ENCODE results near the gene CCDC83.
A peak's percentile ranks its signal among the peaks of the same experiment; 100 is the strongest.
"Not testable (repeated sequence)": the region's sequence is repeated elsewhere in the genome, so short reads cannot be mapped to it uniquely, and the experiment has no call there.

The CCDC83 gene

GRCh38 chr11:85952108-85952485 is 96.9 kb downstream of the CCDC83 start:
- not testable (repeated sequence) for H3K4me3 Mint-ChIP-seq, H3K27ac Mint-ChIP-seq, H3K27me3 Mint-ChIP-seq
- H3K36me3 Mint-ChIP-seq (ENCODE audit: low read depth), result peaks cover 40% of the 10 kb centered on the region
- H3K4me1 Mint-ChIP-seq (ENCODE audit: low read depth), result peaks cover 34% of the 10 kb centered on the region
- peaks cover 26% of the 10 kb centered on the region for H3K9me3 Mint-ChIP-seq

GRCh38 chr11:85953491-85954143 is 98.4 kb downstream of the CCDC83 start:
- H3K4me1 Mint-ChIP-seq (ENCODE audit: low read depth), result peaks cover 18% of the 10 kb centered on the region
- peak overlapping the region; percentile 3 for H3K27ac Mint-ChIP-seq
- no peak overlapping the region for H3K4me3 Mint-ChIP-seq
- H3K27me3 Mint-ChIP-seq, result no peaks in the 10 kb centered on the region
- peaks cover 55% of the 10 kb centered on the region for H3K36me3 Mint-ChIP-seq (ENCODE audit: low read depth)
- H3K9me3 Mint-ChIP-seq, result peaks cover 26% of the 10 kb centered on the region

- Mint-ChIP-seq H3K4me1 (ENCODE audit: low read depth) (peaks cover 5% of the 10 kb centered on the region), H3K27me3 (no peaks in the 10 kb centered on the region), H3K27ac (no peak overlapping the region), H3K4me3 (no peak overlapping the region), H3K9me3 (peaks cover 26% of the 10 kb centered on the region), H3K36me3 (ENCODE audit: low read depth) (peaks cover 73% of the 10 kb centered on the region)
These were observed 100.3 kb downstream of the CCDC83 start for GRCh38 chr11:85955531-85955930.

- Mint-ChIP-seq H3K4me1 (ENCODE audit: low read depth) (no peaks in the 10 kb centered on the region), H3K9me3 (peaks cover 4% of the 10 kb centered on the region), H3K27ac (no peak overlapping the region), H3K36me3 (ENCODE audit: low read depth) (peaks cover 90% of the 10 kb centered on the region), H3K27me3 (no peaks in the 10 kb centered on the region), H3K4me3 (no peak overlapping the region)
These were observed 105.5 kb downstream of the CCDC83 start for GRCh38 chr11:85960678-85961077.

DNA sequence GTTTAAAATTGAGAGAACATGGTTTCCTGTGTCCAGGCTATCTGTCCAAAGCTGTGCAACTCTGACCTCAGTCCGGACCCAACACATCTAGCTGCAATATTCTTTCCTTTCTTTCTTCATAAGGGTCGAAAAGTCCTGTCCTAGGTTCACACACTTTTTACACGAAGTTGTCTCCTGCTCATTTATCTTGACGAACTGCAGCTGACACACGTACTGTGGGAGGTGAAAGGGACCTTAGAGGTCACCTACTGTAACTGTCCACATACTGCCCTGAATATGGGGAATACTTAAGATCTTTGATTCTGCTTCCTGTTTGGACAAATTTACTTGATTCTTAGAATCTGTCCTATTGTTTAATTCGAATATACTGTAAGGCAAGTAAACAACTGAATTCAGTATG is 105.9 kb downstream of the CCDC83 start:
- Mint-ChIP-seq H3K27me3 (no peaks in the 10 kb centered on the region), H3K36me3 (ENCODE audit: low read depth) (peaks cover 89% of the 10 kb centered on the region), H3K4me3 (no peak overlapping the region), H3K4me1 (ENCODE audit: low read depth) (no peaks in the 10 kb centered on the region), H3K27ac (peak overlapping the region; percentile 48), H3K9me3 (peaks cover 3% of the 10 kb centered on the region)

GRCh38 chr11:85961930-85962363 is 106.8 kb downstream of the CCDC83 start:
- H3K36me3 Mint-ChIP-seq (ENCODE audit: low read depth), result peaks cover 88% of the 10 kb centered on the region
- no peaks in the 10 kb centered on the region for H3K9me3 Mint-ChIP-seq

DNA sequence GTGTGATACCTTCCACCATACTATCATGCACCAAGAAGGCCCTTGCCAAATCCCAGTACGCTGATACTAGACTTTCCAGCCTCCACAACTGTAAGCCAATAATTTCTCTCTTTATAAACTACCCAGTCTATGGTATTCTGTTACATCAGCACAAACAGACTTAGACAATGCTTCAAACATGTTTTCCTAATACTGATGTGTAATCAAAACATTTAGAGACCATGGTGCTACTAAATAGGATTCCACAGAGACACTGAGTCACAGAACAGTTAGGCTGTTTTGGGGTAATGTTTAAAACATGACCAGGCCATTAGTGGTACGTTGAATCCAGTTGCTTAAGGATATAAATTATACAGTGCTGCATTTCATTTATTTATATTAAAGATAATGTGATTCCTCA is 110.0 kb downstream of the CCDC83 start:
- Mint-ChIP-seq H3K9me3 (no peaks in the 10 kb centered on the region), H3K36me3 (ENCODE audit: low read depth) (peaks cover 86% of the 10 kb centered on the region), H3K4me3 (no peak overlapping the region), H3K27ac (no peak overlapping the region), H3K4me1 (ENCODE audit: low read depth) (peaks cover 9% of the 10 kb centered on the region), H3K27me3 (no peaks in the 10 kb centered on the region)

More at GRCh38 chr11:85961930-85962363, 106.8 kb downstream of the CCDC83 start:
- H3K4me3 Mint-ChIP-seq, result no peak overlapping the region
- H3K27ac Mint-ChIP-seq, result no peak overlapping the region
- H3K4me1 Mint-ChIP-seq (ENCODE audit: low read depth), result no peaks in the 10 kb centered on the region
- H3K27me3 Mint-ChIP-seq, result no peaks in the 10 kb centered on the region

DNA sequence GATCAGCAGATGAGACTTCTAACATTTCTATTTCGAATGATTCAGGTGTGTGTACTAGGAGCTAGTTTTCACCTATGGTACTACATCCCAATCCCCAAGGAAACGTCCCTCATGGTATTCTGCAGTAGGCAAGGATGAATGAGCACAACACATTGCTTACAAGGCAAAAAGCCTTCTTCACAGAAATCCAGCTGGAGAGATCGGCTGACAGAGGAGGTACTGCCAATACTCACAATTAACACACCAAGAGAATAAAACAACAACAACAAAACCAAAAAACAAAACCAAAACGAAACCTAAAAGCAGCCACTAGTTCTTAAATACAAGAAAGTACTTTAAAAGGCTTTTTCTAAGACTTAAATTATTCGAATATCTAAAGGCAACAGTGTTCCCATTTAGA is 112.3 kb downstream of the CCDC83 start:
- Mint-ChIP-seq H3K9me3 (no peaks in the 10 kb centered on the region), H3K4me1 (ENCODE audit: low read depth) (peaks cover 9% of the 10 kb centered on the region), H3K27me3 (no peaks in the 10 kb centered on the region), H3K4me3 (no peak overlapping the region), H3K27ac (peak overlapping the region; percentile 58), H3K36me3 (ENCODE audit: low read depth) (peaks cover 83% of the 10 kb centered on the region)

Measured in stimulated activated naive CD8-positive, alpha-beta T cell treated with anti-CD3 and anti-CD28 coated beads, Interleukin-15, Interleukin-2, amounts not matched to agents 100 ng/mL and 50 ng/mL, for 24 hours (primary cell).